Measurements from ENCODE around the gene RNF123.

- TF ChIP-seq CTCF (IDR thresholded peaks at IDR 0.05), result no peak
- TF ChIP-seq POLR2A (IDR thresholded peaks at IDR 0.05), result no peak
Measured at GRCh38 chr3:49681232-49681522, 8.2 kb upstream of the RNF123 start.

Data from right lobe of liver (tissue), 4 donors.